PC-9 (cell line): Measurements from ENCODE around the gene MTURN.

ENCODE experiments used
- EZH2 ChIP-seq: fragments of 200-600 bp; sonication (generic); IDR thresholded peaks from 2 replicates; pipeline ENCODE4 v1.8.0; 2017; ENCODE audit warnings: antibody characterized with exemption, low read depth
- TF ChIP-seq, protein P1 (sequence below): fragments of 200-600 bp; sonication (generic); conservative IDR thresholded peaks from 2 replicates; pipeline ENCODE4 v1.6.1; 2017; ENCODE audit warnings: mixed run types, antibody characterized with exemption, mild to moderate bottlenecking, moderate library complexity

DNA sequence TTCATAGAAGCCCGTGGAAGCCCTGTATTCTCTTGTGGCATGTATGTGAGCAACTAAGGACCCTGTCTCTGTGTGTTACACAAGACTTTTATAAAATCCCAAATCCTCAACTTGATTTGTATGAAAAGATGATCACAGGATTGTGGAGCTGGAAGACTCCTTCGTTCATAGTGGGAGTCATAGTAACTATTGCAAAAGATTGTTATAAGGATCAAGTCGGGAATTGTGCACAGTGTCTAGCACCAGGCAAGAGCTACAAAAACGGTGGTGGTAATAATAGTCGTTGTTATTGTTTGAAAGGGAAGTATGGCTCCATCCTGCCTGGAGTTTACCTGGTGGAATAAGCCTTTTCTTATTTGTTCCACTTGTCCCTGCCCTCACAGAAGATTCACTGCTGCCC lies 42.8 kb upstream of the MTURN start:
- TF ChIP-seq, protein P1, sequence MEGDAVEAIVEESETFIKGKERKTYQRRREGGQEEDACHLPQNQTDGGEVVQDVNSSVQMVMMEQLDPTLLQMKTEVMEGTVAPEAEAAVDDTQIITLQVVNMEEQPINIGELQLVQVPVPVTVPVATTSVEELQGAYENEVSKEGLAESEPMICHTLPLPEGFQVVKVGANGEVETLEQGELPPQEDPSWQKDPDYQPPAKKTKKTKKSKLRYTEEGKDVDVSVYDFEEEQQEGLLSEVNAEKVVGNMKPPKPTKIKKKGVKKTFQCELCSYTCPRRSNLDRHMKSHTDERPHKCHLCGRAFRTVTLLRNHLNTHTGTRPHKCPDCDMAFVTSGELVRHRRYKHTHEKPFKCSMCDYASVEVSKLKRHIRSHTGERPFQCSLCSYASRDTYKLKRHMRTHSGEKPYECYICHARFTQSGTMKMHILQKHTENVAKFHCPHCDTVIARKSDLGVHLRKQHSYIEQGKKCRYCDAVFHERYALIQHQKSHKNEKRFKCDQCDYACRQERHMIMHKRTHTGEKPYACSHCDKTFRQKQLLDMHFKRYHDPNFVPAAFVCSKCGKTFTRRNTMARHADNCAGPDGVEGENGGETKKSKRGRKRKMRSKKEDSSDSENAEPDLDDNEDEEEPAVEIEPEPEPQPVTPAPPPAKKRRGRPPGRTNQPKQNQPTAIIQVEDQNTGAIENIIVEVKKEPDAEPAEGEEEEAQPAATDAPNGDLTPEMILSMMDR, result no peak
- TF ChIP-seq EZH2, result no peak
